ENCODE results near the gene KREMEN2.

DNA sequence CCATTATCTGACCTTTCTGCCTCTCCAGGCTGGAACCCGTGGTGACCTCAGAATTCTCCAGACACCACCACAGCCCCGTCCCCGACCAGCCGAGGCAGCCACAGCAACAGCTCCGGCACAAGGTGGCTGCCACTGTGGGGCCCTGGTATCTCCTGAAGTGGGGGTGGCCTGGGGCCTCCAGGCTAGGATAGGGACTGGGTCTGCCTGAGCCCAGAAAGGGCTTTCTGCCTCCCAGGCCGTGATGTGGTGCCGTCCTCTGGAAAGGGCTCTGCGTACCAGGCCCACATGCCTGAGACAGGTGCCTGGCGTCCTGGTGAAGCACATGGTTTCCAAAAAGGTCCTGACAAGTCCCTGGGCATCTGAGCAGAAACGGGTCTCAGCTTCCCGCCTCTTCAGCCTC is 35.3 kb upstream of the KREMEN2 start:
- TF ChIP-seq EZH2 (IDR thresholded peaks at IDR 0.05; ENCODE audit: borderline replicate concordance, low read depth, low read length, poor library complexity, severe bottlenecking): no peak
- TF ChIP-seq, protein P1, sequence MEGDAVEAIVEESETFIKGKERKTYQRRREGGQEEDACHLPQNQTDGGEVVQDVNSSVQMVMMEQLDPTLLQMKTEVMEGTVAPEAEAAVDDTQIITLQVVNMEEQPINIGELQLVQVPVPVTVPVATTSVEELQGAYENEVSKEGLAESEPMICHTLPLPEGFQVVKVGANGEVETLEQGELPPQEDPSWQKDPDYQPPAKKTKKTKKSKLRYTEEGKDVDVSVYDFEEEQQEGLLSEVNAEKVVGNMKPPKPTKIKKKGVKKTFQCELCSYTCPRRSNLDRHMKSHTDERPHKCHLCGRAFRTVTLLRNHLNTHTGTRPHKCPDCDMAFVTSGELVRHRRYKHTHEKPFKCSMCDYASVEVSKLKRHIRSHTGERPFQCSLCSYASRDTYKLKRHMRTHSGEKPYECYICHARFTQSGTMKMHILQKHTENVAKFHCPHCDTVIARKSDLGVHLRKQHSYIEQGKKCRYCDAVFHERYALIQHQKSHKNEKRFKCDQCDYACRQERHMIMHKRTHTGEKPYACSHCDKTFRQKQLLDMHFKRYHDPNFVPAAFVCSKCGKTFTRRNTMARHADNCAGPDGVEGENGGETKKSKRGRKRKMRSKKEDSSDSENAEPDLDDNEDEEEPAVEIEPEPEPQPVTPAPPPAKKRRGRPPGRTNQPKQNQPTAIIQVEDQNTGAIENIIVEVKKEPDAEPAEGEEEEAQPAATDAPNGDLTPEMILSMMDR (conservative IDR thresholded peaks at IDR 0.05; ENCODE audit: low read depth, low read length): no peak

All from A673 (cell line).